ENCODE measurements around the gene STAM2. TPM values are rescaled to one million over a fixed set of nuclear protein-coding genes. Genes with fewer than 3 reads are reported as not detected.

Gene STAM2
- total RNA-seq, 4 donors from 2014 or later = 18.8 to 37.0 (median 33.9) TPM

GRCh38 chr2:152071518-152071917 lies 104.0 kb downstream of the STAM2 start:
- Histone ChIP-seq H3K9me3 (no peaks in the 10 kb centered on the region), H3K36me3 (no peaks in the 10 kb centered on the region), H3K4me3 (no peak overlapping the region), H3K4me1 (peaks cover 0 to 15% (median 9%) of the 10 kb centered on the region in 3 donors), H3K27ac (no peak overlapping the region), H3K27me3 (no peaks in the 10 kb centered on the region)
- no peak for DNase-seq
- 97 to 100% methylated on average over 1 of the region's 1 CpG for WGBS, 2 donors
- TF ChIP-seq POLR2A (IDR thresholded peaks at IDR 0.05) (no peak), CTCF (IDR thresholded peaks at IDR 0.05) (no peak)
- intact Hi-C loops (cut with DNase I) = no loop called here

GRCh38 chr2:152071092-152071491 lies 104.5 kb downstream of the STAM2 start:
- no peaks in the 10 kb centered on the region for H3K36me3 ChIP-seq
- no peak for DNase-seq
- intact Hi-C loops (cut with DNase I) = no loop called here

GRCh38 chr2:152068226-152068625 lies 107.3 kb downstream of the STAM2 start:
- Histone ChIP-seq H3K27ac (peak overlapping the region in 3 of 4 donors; percentile 43 to 59 (median 58)), H3K4me1 (peaks cover 0 to 26% (median 14%) of the 10 kb centered on the region in 3 donors), H3K27me3 (no peaks in the 10 kb centered on the region), H3K9me3 (no peaks in the 10 kb centered on the region), H3K4me3 (no peak overlapping the region), H3K36me3 (no peaks in the 10 kb centered on the region)
- no peak for DNase-seq
- WGBS, 2 donors = 15 to 56% methylated on average over 1 to 2 of the region's 2 CpGs
- intact Hi-C loops (cut with DNase I) = no loop called here
- no peak for TF ChIP-seq POLR2A (IDR thresholded peaks at IDR 0.05)
- no peak for TF ChIP-seq CTCF (IDR thresholded peaks at IDR 0.05)

More at GRCh38 chr2:152071092-152071491, 104.5 kb downstream of the STAM2 start:
- H3K4me3 ChIP-seq = no peak overlapping the region
- WGBS, 2 donors = 44 to 62% methylated on average over 1 of the region's 1 CpG
- peaks cover 0 to 15% (median 9%) of the 10 kb centered on the region in 3 donors for H3K4me1 ChIP-seq
- TF ChIP-seq POLR2A (IDR thresholded peaks at IDR 0.05) (no peak), CTCF (IDR thresholded peaks at IDR 0.05) (no peak)
- H3K9me3 ChIP-seq = no peaks in the 10 kb centered on the region
- H3K27me3 ChIP-seq = no peaks in the 10 kb centered on the region
- no peak overlapping the region for H3K27ac ChIP-seq

- Histone ChIP-seq H3K27me3 (no peaks in the 10 kb centered on the region), H3K4me1 (peaks cover 3 to 30% (median 18%) of the 10 kb centered on the region in 3 donors), H3K36me3 (no peaks in the 10 kb centered on the region), H3K27ac (peak overlapping the region in 3 of 4 donors; percentile 43 to 59 (median 58)), H3K4me3 (no peak overlapping the region), H3K9me3 (no peaks in the 10 kb centered on the region)
- no peak for TF ChIP-seq CTCF (IDR thresholded peaks at IDR 0.05)
- TF ChIP-seq POLR2A (IDR thresholded peaks at IDR 0.05) = no peak
- intact Hi-C loops (cut with DNase I) = no loop called here
- WGBS, 2 donors = 21 to 39% methylated on average over 1 of the region's 1 CpG
- DNase-seq = no peak
Observed at GRCh38 chr2:152067823-152068222, 107.7 kb downstream of the STAM2 start.

Small RNAs within 50 kb of the gene (small RNA-seq; reads per million reads assigned to genes)
- 0 to 0.14 (median 0) reads per million in 4 donors for gene RPL30P2

Other genes with a start within 250 kb of the STAM2 start
- 10 to 100 TPM in 1 of 4 donors, 1 to 10 TPM in 3; 6.1 to 11.1 (median 7.2) TPM for gene CACNB4, start 76.7 kb downstream of the STAM2 start, total RNA-seq
- 10 to 100 TPM in 3 of 4 donors, 1 to 10 TPM in 1; 5.8 to 19.8 (median 16.9) TPM for gene FMNL2, start 159.4 kb upstream of the STAM2 start, total RNA-seq

All from esophagus squamous epithelium (tissue), 5 donors.